HepG2 (cell line): ENCODE results near the gene ATP7B. TPM values are rescaled to one million over a fixed set of nuclear protein-coding genes. Genes with fewer than 3 reads are reported as not detected.

Source experiments
- ATAC-seq: fragments of 200-7000 bp; cut with Tn5 transposase; 3 replicates; pipeline ENCODE4 v1.9.1; 2020; ENCODE audit warnings: mild to moderate bottlenecking, moderate library complexity
- BruUV-seq: library from RNA; stranded (reverse); fragments of 400-500 nt; replicated peaks from 2 replicates; lab custom pipeline; 2021; lab: Mats Ljungman, UMichigan
- CTCF ChIA-PET: fragments of 300-600 bp; formaldehyde crosslinking; extraction: SDS; loops from one replicate; lab custom pipeline; 2021; ENCODE audit warnings: low total read pairs, inconsistent platforms, low intra/inter-chr PET ratio; lab: Yijun Ruan, JAX
- POLR2A ChIA-PET: fragments of 350-600 bp; sonication (Branson Sonifier 250); formaldehyde crosslinking; loops from one replicate; lab custom pipeline; 2020; ENCODE audit warnings: antibody characterized with exemption, inconsistent platforms; lab: Yijun Ruan, JAX
- DNase-seq: peaks from one replicate; pipeline ENCODE4 v3.0.0-alpha.2; 2015; ENCODE audit warnings: low spot score
- FAIRE-seq: peaks from 3 replicates; lab custom pipeline; 2011; peaks lifted over from hg19 to GRCh38; lab: Jason Lieb, UNC
- H2AFZ ChIP-seq: one replicate; pipeline ENCODE4 v1.6.1; 2011; ENCODE audit warnings: low read length, inconsistent platforms
- H3K27ac ChIP-seq: fragments of 300-600 bp; 3 replicates; pipeline ENCODE4 v1.8.0; 2011; ENCODE audit warnings: mixed run types, mild to moderate bottlenecking, mixed read lengths, low read length, inconsistent platforms; ENCODE audit not compliant: insufficient read depth; ENCODE audit errors: extremely low read length
- H3K27me3 ChIP-seq, 2 experiments: fragments of 200-600 bp in 1 of 2; 2 replicates in 1 of 2; 3 replicates in 1 of 2; pipeline versions ENCODE4 v1.6.0 to v1.8.0; 2011; ENCODE audit warnings: low read length in 2 of 2, mild to moderate bottlenecking in 2 of 2, moderate library complexity in 2 of 2, inconsistent platforms in 1 of 2; ENCODE audit not compliant: insufficient read depth in 2 of 2, control insufficient read depth in 1 of 2
- H3K36me3 ChIP-seq, 2 experiments: fragments of 200-600 bp in 1 of 2; replicated peaks in 1 of 2; 2 replicates in 1 of 2; 3 replicates in 1 of 2; pipeline versions ENCODE4 v1.5.1 to v1.8.0; 2011; ENCODE audit warnings: low read length in 2 of 2, inconsistent platforms in 1 of 2; ENCODE audit not compliant: insufficient read depth in 2 of 2, control insufficient read depth in 1 of 2
- H3K4me1 ChIP-seq: 2 replicates; pipeline ENCODE4 v1.5.1; 2012; ENCODE audit warnings: low read length, inconsistent platforms; ENCODE audit not compliant: insufficient read depth
- H3K4me2 ChIP-seq: 2 replicates; pipeline ENCODE4 v1.6.0; 2011; ENCODE audit warnings: low read depth, low read length, inconsistent platforms
- H3K4me3 ChIP-seq, 3 experiments: fragments of 200-600 bp in 1 of 3; sonication (generic), shearing (Covaris generic) in 1 of 3; replicated peaks in 1 of 3; 2 replicates each; pipeline ENCODE4 v1.5.1; 2011 to 2016; ENCODE audit warnings: low read length in 3 of 3, inconsistent platforms in 2 of 3, low read depth in 2 of 3, mild to moderate bottlenecking in 2 of 3, control low read depth in 1 of 3, mixed read lengths in 1 of 3; ENCODE audit not compliant: insufficient read depth in 1 of 3
- H3K79me2 ChIP-seq: one replicate; pipeline ENCODE4 v1.6.1; 2011; ENCODE audit warnings: low read length, inconsistent platforms; ENCODE audit not compliant: insufficient read depth
- H3K9ac ChIP-seq: 2 replicates; pipeline ENCODE4 v1.6.0; 2011; ENCODE audit warnings: mild to moderate bottlenecking, low read depth, low read length, inconsistent platforms; ENCODE audit not compliant: insufficient read depth
- H3K9me3 ChIP-seq: 2 replicates; pipeline ENCODE4 v1.5.1; 2012; ENCODE audit warnings: mild to moderate bottlenecking, low read length
- H4K20me1 ChIP-seq: 2 replicates; pipeline ENCODE4 v1.6.0; 2011; ENCODE audit warnings: inconsistent platforms, mild to moderate bottlenecking, low read length, moderate library complexity; ENCODE audit not compliant: insufficient read depth
- MNT ChIP-seq: fragments of 450-650 bp; IDR thresholded peaks from 2 replicates; pipeline ENCODE4 v1.6.1; 2016
- MYNN ChIP-seq: sonication (generic); formaldehyde crosslinking; IDR thresholded peaks from 2 replicates; pipeline ENCODE4 v1.4.0; 2020; ENCODE audit warnings: mild to moderate bottlenecking, low read depth, missing genetic modification reagents
- RFX3 ChIP-seq: IDR thresholded peaks from 2 replicates; pipeline ENCODE4 v1.6.1; 2016; ENCODE audit warnings: missing biosample characterization, missing genetic modification reagents
- ZNF136 ChIP-seq: sonication (generic); formaldehyde crosslinking; IDR thresholded peaks from 2 replicates; pipeline ENCODE4 v1.8.1; 2022; ENCODE audit warnings: low read depth, mild to moderate bottlenecking, moderate library complexity, missing genetic modification reagents
- ZNF142 ChIP-seq: sonication (generic); formaldehyde crosslinking; IDR thresholded peaks from 2 replicates; pipeline ENCODE4 v1.4.0; 2020; ENCODE audit warnings: missing genetic modification reagents
- WGBS: methylation state at CpG from one replicate; pipeline ENCODE4 v1.1.6; 2017; ENCODE audit warnings: low lambda C conversion rate; 5-methylcytosine and 5-hydroxymethylcytosine counted together
- in situ Hi-C: cut with HindIII; loops from 2 replicates; pipeline ENCODE4 v1.10.0; 2017; ENCODE audit warnings: low pct_unique_long_range_greater_than_20kb; ENCODE audit not compliant: extremely low pct_ligation_motif_present
- intact Hi-C: fragments of 100-400 bp; cut with micrococcal nuclease; formaldehyde crosslinking; loops from one replicate; pipeline ENCODE4 v1.10.0; 2022; ENCODE audit not compliant: unreplicated experiment
- polyA plus RNA-seq, 8 experiments: library from polyadenylated mRNA; depleted of rRNA in 3 of 8; stranded (reverse) in 7 of 8; unstranded in 1 of 8; fragments of >200 nt; fragmentation: Illumina TruSeq in 4 of 8; extraction: Trizol in 4 of 8; gene quantifications; 2 replicates each; pipeline versions ENCODE4 v1.2.1 to v1.2.3, GENCODE V29; 2011 to 2016; ENCODE audit warnings: low read depth in 4 of 8, missing spikeins in 1 of 8, mixed read lengths in 1 of 8; ENCODE audit not compliant: insufficient read depth in 1 of 8
- total RNA-seq, 5 experiments: library from RNA; depleted of rRNA; stranded (reverse); fragments of >200 nt; fragmentation: Illumina TruSeq; extraction: Trizol; gene quantifications; 2 replicates each; pipeline ENCODE4 v1.2.3, GENCODE V29; 2016; ENCODE audit warnings: low read depth in 1 of 5

The ATP7B gene
- total and polyA plus RNA-seq, 2 of the 13 experiments (the other 11 are each of a cell fraction or from before 2014, with no cell fraction given): 31.8 to 57.4 TPM

- Histone ChIP-seq H2AFZ (no peak overlapping the region), H3K27me3 (no peaks in the 10 kb centered on the region), H3K9me3 (no peaks in the 10 kb centered on the region), H3K4me1 (peaks cover 96% of the 10 kb centered on the region), H3K27ac (peak overlapping the region; percentile 79), H3K9ac (no peak overlapping the region), H4K20me1 (peaks cover 42% of the 10 kb centered on the region), H3K4me3 (no peak overlapping the region), H3K4me2 (peak overlapping the region; percentile 75; the same call in 1 of the 2 replicates), H3K36me3 (peaks cover 0 to 6% of the 10 kb centered on the region in 2 experiments; a peak in 2 of 5 replicates), H3K79me2 (peaks cover 96% of the 10 kb centered on the region)
- DNase-seq (no peak), ATAC-seq (no peak), FAIRE-seq (no peak)
- no TSS peak for BruUV-seq
- intact Hi-C loops (no loop called here), in situ Hi-C loops (loop anchor here (25.0 kb wide), 1 partner anchor 462 kb away; the partner anchor contains the start of genes CKAP2 and VPS36)
- TF ChIP-seq ZNF136 (no peak), ZNF142 (CRISPR knock-in tag) (no peak), MNT (no peak), MYNN (CRISPR knock-in tag) (no peak), RFX3 (no peak)
- ChIA-PET POLR2A (interaction anchor here (2.2 to 3.4 kb wide), 3 partner anchors 8 to 22 kb away, joined by 14 to 32 read pairs (median 25); partner anchors contain the start of genes ALG11 and ATP7B), CTCF (interaction anchor here (2.4 kb wide), 1 partner anchor 26 kb away, joined by 9 read pairs; no protein-coding TSS in a partner anchor)
- WGBS: no CpG with 5 or more reads among the region's 1 CpG
Observed at GRCh38 chr13:51999921-52000320, 11.3 kb downstream of the ATP7B start.
